H9 (cell line): Measurements from ENCODE around the gene TSSC4. TPM values are rescaled to one million over a fixed set of nuclear protein-coding genes. Genes with fewer than 3 reads are reported as not detected.

Experiments
- DNase-seq: peaks from one replicate; pipeline ENCODE4 v3.0.0-alpha.2; 2017
- H2AFZ ChIP-seq: one replicate; pipeline ENCODE4 v1.6.1; 2013; ENCODE audit warnings: mild to moderate bottlenecking, low read length, control low read depth, moderate library complexity
- H2AK5ac ChIP-seq: 2 replicates; pipeline ENCODE4 v1.6.1; 2013; ENCODE audit warnings: low read length, control low read depth, mixed read lengths; ENCODE audit not compliant: insufficient read length
- H2BK120ac ChIP-seq: one replicate; pipeline ENCODE4 v1.6.1; 2013; ENCODE audit warnings: low read depth, mild to moderate bottlenecking, low read length, control low read depth, inconsistent platforms; ENCODE audit not compliant: poor library complexity, severe bottlenecking
- H2BK12ac ChIP-seq: 2 replicates; pipeline ENCODE4 v1.6.1; 2013; ENCODE audit warnings: low read length, control low read depth, mixed read lengths, low read depth; ENCODE audit not compliant: insufficient read length
- H2BK15ac ChIP-seq: 2 replicates; pipeline ENCODE4 v1.6.1; 2013; ENCODE audit warnings: low read depth, low read length, control low read depth
- H2BK20ac ChIP-seq: one replicate; pipeline ENCODE4 v1.6.1; 2013; ENCODE audit warnings: low read depth, mild to moderate bottlenecking, low read length, control low read depth, inconsistent platforms; ENCODE audit not compliant: poor library complexity, severe bottlenecking
- H2BK5ac ChIP-seq: 2 replicates; pipeline ENCODE4 v1.6.1; 2013; ENCODE audit warnings: low read length, control low read depth, mixed read lengths; ENCODE audit not compliant: insufficient read length
- H3K14ac ChIP-seq: 2 replicates; pipeline ENCODE4 v1.6.1; 2013; ENCODE audit warnings: low read length, control low read depth; ENCODE audit not compliant: insufficient read depth
- H3K18ac ChIP-seq: 2 replicates; pipeline ENCODE4 v1.6.1; 2013; ENCODE audit warnings: low read depth, mild to moderate bottlenecking, mixed read lengths, low read length, control low read depth; ENCODE audit not compliant: insufficient read length
- H3K23ac ChIP-seq: 2 replicates; pipeline ENCODE4 v1.6.1; 2013; ENCODE audit warnings: low read length, control low read depth, mixed read lengths, low read depth; ENCODE audit not compliant: insufficient read length
- H3K23me2 ChIP-seq: 2 replicates; pipeline ENCODE4 v1.6.1; 2013; ENCODE audit warnings: low read depth, mild to moderate bottlenecking, mixed read lengths, low read length, control low read depth; ENCODE audit not compliant: insufficient read length, poor library complexity, severe bottlenecking
- H3K27ac ChIP-seq: 2 replicates; pipeline ENCODE4 v1.5.1; 2013; ENCODE audit warnings: low read length, control low read depth, mixed read lengths, low read depth; ENCODE audit not compliant: insufficient read length
- H3K27me3 ChIP-seq: 2 replicates; pipeline ENCODE4 v1.6.1; 2013; ENCODE audit warnings: low read length, control low read depth, inconsistent platforms; ENCODE audit not compliant: insufficient read depth
- H3K4ac ChIP-seq: 2 replicates; pipeline ENCODE4 v1.6.1; 2013; ENCODE audit warnings: low read depth, mild to moderate bottlenecking, control low read depth, inconsistent platforms, low read length, moderate library complexity
- H3K4me1 ChIP-seq: 2 replicates; pipeline ENCODE4 v1.6.1; 2013; ENCODE audit warnings: low read length, control low read depth, inconsistent platforms; ENCODE audit not compliant: insufficient read depth
- H3K4me2 ChIP-seq: 2 replicates; pipeline ENCODE4 v1.6.1; 2013; ENCODE audit warnings: low read length, control low read depth, mixed read lengths; ENCODE audit not compliant: insufficient read length, insufficient read depth
- H3K56ac ChIP-seq: 2 replicates; pipeline ENCODE4 v1.6.1; 2013; ENCODE audit warnings: low read depth, mild to moderate bottlenecking, mixed read lengths, low read length, control low read depth; ENCODE audit not compliant: insufficient read length
- H3K79me1 ChIP-seq: 2 replicates; pipeline ENCODE4 v1.6.1; 2013; ENCODE audit warnings: low read depth, mild to moderate bottlenecking, moderate library complexity, low read length, control low read depth, inconsistent platforms; ENCODE audit not compliant: insufficient read depth, poor library complexity, severe bottlenecking
- H3K79me2 ChIP-seq: 2 replicates; pipeline ENCODE4 v1.6.1; 2013; ENCODE audit warnings: low read length, control low read depth, inconsistent platforms; ENCODE audit not compliant: insufficient read depth
- H3K9ac ChIP-seq: 2 replicates; pipeline ENCODE4 v1.6.1; 2013; ENCODE audit warnings: low read length, control low read depth, mixed read lengths; ENCODE audit not compliant: insufficient read length; ENCODE audit errors: extremely low read depth
- H3K9me3 ChIP-seq: one replicate; pipeline ENCODE4 v1.6.1; 2013; ENCODE audit warnings: low read depth, low read length, inconsistent platforms; ENCODE audit not compliant: control insufficient read depth
- H3T11ph ChIP-seq: one replicate; pipeline ENCODE4 v1.6.1; 2013; ENCODE audit warnings: mild to moderate bottlenecking, low read length, control low read depth, inconsistent platforms
- H4K20me1 ChIP-seq: one replicate; pipeline ENCODE4 v1.6.1; 2013; ENCODE audit not compliant: control insufficient read depth, insufficient read length, insufficient read depth
- H4K5ac ChIP-seq: 2 replicates; pipeline ENCODE4 v1.6.1; 2013; ENCODE audit warnings: low read depth, mild to moderate bottlenecking, mixed read lengths, low read length, control low read depth; ENCODE audit not compliant: insufficient read length
- H4K8ac ChIP-seq: replicated peaks from 2 replicates; pipeline ENCODE4 v1.6.1; 2013; ENCODE audit warnings: low read length, control low read depth, mixed read lengths, low read depth; ENCODE audit not compliant: insufficient read length
- H4K91ac ChIP-seq: 2 replicates; pipeline ENCODE4 v1.6.1; 2013; ENCODE audit warnings: low read depth, mild to moderate bottlenecking, moderate library complexity, mixed read lengths, low read length, control low read depth; ENCODE audit not compliant: insufficient read length
- H3K27ac Mint-ChIP-seq, 3 experiments: 2 replicates in 2 of 3; 3 replicates in 1 of 3; pipeline ENCODE4 v1.8.0; 2020 to 2021; ENCODE audit warnings: mixed read lengths in 3 of 3, mild to moderate bottlenecking in 1 of 3, moderate library complexity in 1 of 3
- H3K27me3 Mint-ChIP-seq: 2 replicates; pipeline ENCODE4 v1.8.0; 2021; ENCODE audit warnings: low read depth, mild to moderate bottlenecking, moderate library complexity, mixed read lengths
- H3K36me3 Mint-ChIP-seq, 3 experiments: 2 replicates in 2 of 3; 3 replicates in 1 of 3; pipeline ENCODE4 v1.8.0; 2020 to 2021; ENCODE audit warnings: low read depth in 3 of 3, mixed read lengths in 3 of 3; ENCODE audit not compliant: insufficient read depth in 1 of 3
- H3K4me1 Mint-ChIP-seq, 2 experiments: 2 replicates each; pipeline ENCODE4 v1.8.0; 2020; ENCODE audit warnings: mixed read lengths in 2 of 2
- H3K4me3 Mint-ChIP-seq, 2 experiments: 2 replicates in 1 of 2; 3 replicates in 1 of 2; pipeline ENCODE4 v1.8.0; 2020 to 2021; ENCODE audit warnings: mild to moderate bottlenecking in 2 of 2, mixed read lengths in 2 of 2, moderate library complexity in 1 of 2
- H3K9me3 Mint-ChIP-seq, 2 experiments: 2 replicates in 1 of 2; 3 replicates in 1 of 2; pipeline ENCODE4 v1.8.0; 2020; ENCODE audit warnings: mild to moderate bottlenecking in 2 of 2, mixed read lengths in 2 of 2, moderate library complexity in 1 of 2
- WGBS: extraction: QIAGEN DNeasy Blood & Tissue Kit; methylation state at CpG from one replicate; pipeline ENCODE4 v1.1.7; 2013; ENCODE audit warnings: missing lambda C conversion rate, low lambda C conversion rate, mixed read lengths; ENCODE audit not compliant: insufficient read length; ENCODE audit errors: extremely low coverage; 5-methylcytosine and 5-hydroxymethylcytosine counted together
- total RNA-seq: library from RNA; stranded (reverse); gene quantifications from 2 replicates; pipeline ENCODE4 v1.2.1, GENCODE V29; 2021
- TF ChIP-seq, protein P1 (sequence below): fragments of 200-600 bp; sonication (generic); conservative IDR thresholded peaks from 3 replicates; pipeline ENCODE4 v1.8.0; 2021; ENCODE audit warnings: antibody characterized with exemption, mild to moderate bottlenecking

Gene TSSC4
- total RNA-seq, 1 experiment from 2014 or later = 51.0 TPM

DNA sequence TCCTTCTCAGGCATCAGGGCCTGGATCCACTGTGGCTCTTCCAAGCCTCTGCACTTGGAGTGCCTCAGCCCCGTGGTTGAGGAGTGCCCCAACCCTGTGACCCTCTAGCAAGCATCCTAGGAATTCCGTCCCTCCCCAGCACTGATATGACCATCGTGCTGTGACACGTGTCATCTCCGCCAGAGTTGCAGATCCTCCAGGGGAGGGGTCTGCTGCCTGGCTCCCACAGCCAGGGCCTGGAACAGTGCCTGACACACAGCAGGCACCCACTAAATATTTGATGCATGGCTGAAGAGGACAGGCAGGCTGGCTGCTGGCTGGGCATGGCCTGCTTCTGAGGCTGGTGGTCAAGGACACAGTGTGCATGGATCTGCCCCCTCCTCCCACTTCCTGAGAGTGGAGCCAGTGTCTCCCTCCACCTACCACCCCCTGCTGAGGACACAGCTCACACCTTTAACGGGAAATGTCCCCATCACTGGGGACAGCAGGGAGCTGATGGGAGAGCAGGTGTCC lies 25.2 kb upstream of the TSSC4 start:
- H3K9ac ChIP-seq = no peak overlapping the region
- H3K4me2 ChIP-seq = no peak overlapping the region
- Mint-ChIP-seq H3K4me1 (peaks cover 9 to 15% of the 10 kb centered on the region in 2 experiments), H3K9me3 (peaks cover 0 to 2% of the 10 kb centered on the region in 2 experiments; a peak in 1 of 5 replicates), H3K27me3 (peaks cover 4% of the 10 kb centered on the region), H3K27ac (peak overlapping the region in 2 of 3 experiments; percentile 27 to 28; a peak in 3 of 7 replicates), H3K36me3 (peaks cover 0 to 7% (median 5%) of the 10 kb centered on the region in 3 experiments; a peak in 5 of 7 replicates), H3K4me3 (no peak overlapping the region; a peak in 1 of 5 replicates)
- TF ChIP-seq, protein P1, sequence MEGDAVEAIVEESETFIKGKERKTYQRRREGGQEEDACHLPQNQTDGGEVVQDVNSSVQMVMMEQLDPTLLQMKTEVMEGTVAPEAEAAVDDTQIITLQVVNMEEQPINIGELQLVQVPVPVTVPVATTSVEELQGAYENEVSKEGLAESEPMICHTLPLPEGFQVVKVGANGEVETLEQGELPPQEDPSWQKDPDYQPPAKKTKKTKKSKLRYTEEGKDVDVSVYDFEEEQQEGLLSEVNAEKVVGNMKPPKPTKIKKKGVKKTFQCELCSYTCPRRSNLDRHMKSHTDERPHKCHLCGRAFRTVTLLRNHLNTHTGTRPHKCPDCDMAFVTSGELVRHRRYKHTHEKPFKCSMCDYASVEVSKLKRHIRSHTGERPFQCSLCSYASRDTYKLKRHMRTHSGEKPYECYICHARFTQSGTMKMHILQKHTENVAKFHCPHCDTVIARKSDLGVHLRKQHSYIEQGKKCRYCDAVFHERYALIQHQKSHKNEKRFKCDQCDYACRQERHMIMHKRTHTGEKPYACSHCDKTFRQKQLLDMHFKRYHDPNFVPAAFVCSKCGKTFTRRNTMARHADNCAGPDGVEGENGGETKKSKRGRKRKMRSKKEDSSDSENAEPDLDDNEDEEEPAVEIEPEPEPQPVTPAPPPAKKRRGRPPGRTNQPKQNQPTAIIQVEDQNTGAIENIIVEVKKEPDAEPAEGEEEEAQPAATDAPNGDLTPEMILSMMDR = no peak
- no peaks in the 10 kb centered on the region for H4K20me1 ChIP-seq
- no peak overlapping the region for H4K91ac ChIP-seq
- H2BK12ac ChIP-seq = no peak overlapping the region
- H3K56ac ChIP-seq = no peak overlapping the region
- no peak overlapping the region for H3K18ac ChIP-seq
- DNase-seq = no peak
- H3K23me2 ChIP-seq = peaks cover 11% of the 10 kb centered on the region
- H2BK5ac ChIP-seq = no peak overlapping the region
- peaks cover 21% of the 10 kb centered on the region; the same call in 1 of the 2 replicates for H3K79me2 ChIP-seq
- no peaks in the 10 kb centered on the region; the same call in 1 of the 2 replicates for H3K27me3 ChIP-seq
- H2AK5ac ChIP-seq = no peak overlapping the region
- H2BK120ac ChIP-seq = no peak overlapping the region
- no peak overlapping the region for H2BK15ac ChIP-seq
- H3T11ph ChIP-seq = no peak overlapping the region
- no peak overlapping the region for H3K27ac ChIP-seq
- WGBS = no CpG with 5 or more reads among the region's 6 CpGs
- H3K79me1 ChIP-seq = no peaks in the 10 kb centered on the region
- H3K23ac ChIP-seq = no peak overlapping the region
- H4K8ac ChIP-seq = no peak overlapping the region
- no peaks in the 10 kb centered on the region for H3K4me1 ChIP-seq
- H2AFZ ChIP-seq = no peak overlapping the region
- H2BK20ac ChIP-seq = no peak overlapping the region
- no peak overlapping the region for H3K14ac ChIP-seq
- H4K5ac ChIP-seq = no peak overlapping the region
- no peaks in the 10 kb centered on the region for H3K9me3 ChIP-seq
- H3K4ac ChIP-seq = no peak overlapping the region
